ENCODE data around the gene UBIAD1. TPM values are rescaled to one million over a fixed set of nuclear protein-coding genes. Genes with fewer than 3 reads are reported as not detected.

UBIAD1 gene
- total RNA-seq, 1 donor from 2014 or later = 15.4 TPM

- DNase-seq (ENCODE audit: low read depth) = peak; percentile 16
- no peak overlapping the region for H3K27ac ChIP-seq (ENCODE audit: low read depth, low read length)
These were observed 13.9 kb downstream of the UBIAD1 start for GRCh38 chr1:11286735-11287410.

GRCh38 chr1:11289064-11289463, 16.1 kb downstream of the UBIAD1 start:
- no peak overlapping the region for H3K27ac ChIP-seq (ENCODE audit: low read depth, low read length)
- H3K9me3 ChIP-seq (ENCODE audit: insufficient read depth, low read depth, low read length) = no peaks in the 10 kb centered on the region
- H3K27me3 ChIP-seq (ENCODE audit: insufficient read depth, low read length) = no peaks in the 10 kb centered on the region
- Mint-ChIP-seq H3K36me3 (ENCODE audit: low read depth, unreplicated experiment) (peaks cover 10% of the 10 kb centered on the region), H3K4me3 (ENCODE audit: unreplicated experiment) (no peak overlapping the region), H3K27ac (ENCODE audit: unreplicated experiment) (no peak overlapping the region), H3K4me1 (ENCODE audit: low read depth, unreplicated experiment) (peaks cover 16% of the 10 kb centered on the region), H3K9me3 (ENCODE audit: unreplicated experiment) (no peaks in the 10 kb centered on the region), H3K27me3 (ENCODE audit: low read depth, unreplicated experiment) (no peaks in the 10 kb centered on the region)
- peaks cover 9% of the 10 kb centered on the region for H3K4me1 ChIP-seq (ENCODE audit: insufficient read depth, low read length)
- no peaks in the 10 kb centered on the region for H3K36me3 ChIP-seq (ENCODE audit: insufficient read depth, low read length)
- no peak overlapping the region for H3K9ac ChIP-seq (ENCODE audit: low read length)
- no peak overlapping the region for H2AFZ ChIP-seq (ENCODE audit: low read depth, low read length)
- peaks cover 2% of the 10 kb centered on the region for H3K79me2 ChIP-seq (ENCODE audit: insufficient read depth, low read length)
- H4K20me1 ChIP-seq (ENCODE audit: insufficient read depth, low read length) = peaks cover 30% of the 10 kb centered on the region
- FAIRE-seq (no peak), DNase-seq (ENCODE audit: low read depth) (no peak)
- TF ChIP-seq CTCF (IDR thresholded peaks at IDR 0.05; ENCODE audit: insufficient read depth, low read depth, low read length) (no peak), EZH2 (IDR thresholded peaks at IDR 0.05; ENCODE audit: insufficient read depth, low read length) (no peak)
- no peak overlapping the region for H3K4me2 ChIP-seq (ENCODE audit: low read length)
- no peak overlapping the region for H3K4me3 ChIP-seq (ENCODE audit: insufficient read depth, low read depth, low read length)

More at GRCh38 chr1:11286735-11287410, 13.9 kb downstream of the UBIAD1 start:
- TF ChIP-seq CTCF (IDR thresholded peaks at IDR 0.05; ENCODE audit: insufficient read depth, low read depth, low read length) (no peak), EZH2 (IDR thresholded peaks at IDR 0.05; ENCODE audit: insufficient read depth, low read length) (no peak)
- Mint-ChIP-seq H3K27me3 (ENCODE audit: low read depth, unreplicated experiment) (no peaks in the 10 kb centered on the region), H3K9me3 (ENCODE audit: unreplicated experiment) (no peaks in the 10 kb centered on the region), H3K36me3 (ENCODE audit: low read depth, unreplicated experiment) (peaks cover 7% of the 10 kb centered on the region), H3K27ac (ENCODE audit: unreplicated experiment) (peak overlapping the region; percentile 71), H3K4me1 (ENCODE audit: low read depth, unreplicated experiment) (peaks cover 16% of the 10 kb centered on the region), H3K4me3 (ENCODE audit: unreplicated experiment) (no peak overlapping the region)
- FAIRE-seq = no peak
- Histone ChIP-seq H3K4me3 (ENCODE audit: insufficient read depth, low read depth, low read length) (no peak overlapping the region), H3K27me3 (ENCODE audit: insufficient read depth, low read length) (no peaks in the 10 kb centered on the region), H4K20me1 (ENCODE audit: insufficient read depth, low read length) (peaks cover 41% of the 10 kb centered on the region), H3K4me1 (ENCODE audit: insufficient read depth, low read length) (peaks cover 12% of the 10 kb centered on the region), H3K4me2 (ENCODE audit: low read length) (no peak overlapping the region), H3K9ac (ENCODE audit: low read length) (no peak overlapping the region), H3K9me3 (ENCODE audit: insufficient read depth, low read depth, low read length) (no peaks in the 10 kb centered on the region), H3K79me2 (ENCODE audit: insufficient read depth, low read length) (peaks cover 7% of the 10 kb centered on the region), H3K36me3 (ENCODE audit: insufficient read depth, low read length) (no peaks in the 10 kb centered on the region), H2AFZ (ENCODE audit: low read depth, low read length) (no peak overlapping the region)

GRCh38 chr1:11291049-11291448, 18.1 kb downstream of the UBIAD1 start:
- Mint-ChIP-seq H3K4me1 (ENCODE audit: low read depth, unreplicated experiment) (peaks cover 14% of the 10 kb centered on the region), H3K36me3 (ENCODE audit: low read depth, unreplicated experiment) (peaks cover 17% of the 10 kb centered on the region), H3K27ac (ENCODE audit: unreplicated experiment) (no peak overlapping the region), H3K9me3 (ENCODE audit: unreplicated experiment) (no peaks in the 10 kb centered on the region), H3K4me3 (ENCODE audit: unreplicated experiment) (no peak overlapping the region), H3K27me3 (ENCODE audit: low read depth, unreplicated experiment) (no peaks in the 10 kb centered on the region)
- Histone ChIP-seq H3K79me2 (ENCODE audit: insufficient read depth, low read length) (no peaks in the 10 kb centered on the region), H3K9me3 (ENCODE audit: insufficient read depth, low read depth, low read length) (no peaks in the 10 kb centered on the region), H3K36me3 (ENCODE audit: insufficient read depth, low read length) (no peaks in the 10 kb centered on the region), H3K27ac (ENCODE audit: low read depth, low read length) (no peak overlapping the region), H2AFZ (ENCODE audit: low read depth, low read length) (no peak overlapping the region), H3K4me3 (ENCODE audit: insufficient read depth, low read depth, low read length) (no peak overlapping the region), H3K4me2 (ENCODE audit: low read length) (no peak overlapping the region), H3K27me3 (ENCODE audit: insufficient read depth, low read length) (no peaks in the 10 kb centered on the region), H4K20me1 (ENCODE audit: insufficient read depth, low read length) (peaks cover 20% of the 10 kb centered on the region), H3K4me1 (ENCODE audit: insufficient read depth, low read length) (peaks cover 9% of the 10 kb centered on the region), H3K9ac (ENCODE audit: low read length) (no peak overlapping the region)
- no peak for DNase-seq (ENCODE audit: low read depth)
- no peak for TF ChIP-seq CTCF (IDR thresholded peaks at IDR 0.05; ENCODE audit: insufficient read depth, low read depth, low read length)
- no peak for TF ChIP-seq EZH2 (IDR thresholded peaks at IDR 0.05; ENCODE audit: insufficient read depth, low read length)
- FAIRE-seq = no peak
